HepG2 (cell line): Measurements from ENCODE around the gene CNNM1. TPM values are rescaled to one million over a fixed set of nuclear protein-coding genes. Genes with fewer than 3 reads are reported as not detected.

Experiments used
- CCAR2 ChIP-seq: fragments of 200-400 bp; formaldehyde crosslinking; optimal IDR thresholded peaks from 2 replicates; pipeline ENCODE3; 2018; ENCODE audit warnings: low read depth, mild to moderate bottlenecking, low read length, moderate library complexity
- DMAP1 ChIP-seq: IDR thresholded peaks from 2 replicates; pipeline ENCODE4 v1.6.1; 2016
- GRHL1 ChIP-seq: sonication (generic); formaldehyde crosslinking; conservative IDR thresholded peaks from 2 replicates; pipeline ENCODE4 v1.8.0; 2022; ENCODE audit warnings: missing genetic modification reagents
- JUN ChIP-seq: sonication (generic); formaldehyde crosslinking; IDR thresholded peaks from 2 replicates; pipeline ENCODE4 v1.4.0; 2020; ENCODE audit warnings: mild to moderate bottlenecking, missing genetic modification reagents
- KDM4B ChIP-seq: sonication (generic); formaldehyde crosslinking; IDR thresholded peaks from 2 replicates; pipeline ENCODE4 v1.4.0; 2020; ENCODE audit warnings: missing genetic modification reagents
- RXRA ChIP-seq: sonication (generic); formaldehyde crosslinking; IDR thresholded peaks from 2 replicates; pipeline ENCODE4 v1.5.1; 2020; ENCODE audit warnings: missing genetic modification reagents
- ZBTB39 ChIP-seq: sonication (generic); formaldehyde crosslinking; IDR thresholded peaks from 2 replicates; pipeline ENCODE4 v1.5.0; 2020; ENCODE audit warnings: missing genetic modification reagents
- ZNF234 ChIP-seq: sonication (generic); formaldehyde crosslinking; conservative IDR thresholded peaks from 2 replicates; pipeline ENCODE4 v1.5.1; 2020; ENCODE audit warnings: mild to moderate bottlenecking, missing genetic modification reagents
- ZNF432 ChIP-seq: sonication (generic); formaldehyde crosslinking; IDR thresholded peaks from 2 replicates; pipeline ENCODE4 v1.5.0; 2020; ENCODE audit warnings: missing genetic modification reagents, mild to moderate bottlenecking, borderline replicate concordance
- ZNF496 ChIP-seq: sonication (generic); formaldehyde crosslinking; IDR thresholded peaks from 2 replicates; pipeline ENCODE4 v1.8.1; 2023; ENCODE audit warnings: mild to moderate bottlenecking, moderate library complexity, missing genetic modification reagents; ENCODE audit not compliant: insufficient replicate concordance
- ZNF543 ChIP-seq: sonication (generic); formaldehyde crosslinking; IDR thresholded peaks from 2 replicates; pipeline ENCODE4 v1.4.0; 2020; ENCODE audit warnings: mild to moderate bottlenecking, missing genetic modification reagents
- ZSCAN22 ChIP-seq: sonication (generic); formaldehyde crosslinking; IDR thresholded peaks from 2 replicates; pipeline ENCODE4 v1.4.0; 2020; ENCODE audit warnings: mild to moderate bottlenecking, missing genetic modification reagents
- polyA plus RNA-seq, 8 experiments: library from polyadenylated mRNA; depleted of rRNA in 3 of 8; stranded (reverse) in 7 of 8; unstranded in 1 of 8; fragments of >200 nt; fragmentation: Illumina TruSeq in 4 of 8; extraction: Trizol in 4 of 8; gene quantifications; 2 replicates each; pipeline versions ENCODE4 v1.2.1 to v1.2.3, GENCODE V29; 2011 to 2016; ENCODE audit warnings: low read depth in 4 of 8, missing spikeins in 1 of 8, mixed read lengths in 1 of 8; ENCODE audit not compliant: insufficient read depth in 1 of 8
- total RNA-seq, 5 experiments: library from RNA; depleted of rRNA; stranded (reverse); fragments of >200 nt; fragmentation: Illumina TruSeq; extraction: Trizol; gene quantifications; 2 replicates each; pipeline ENCODE4 v1.2.3, GENCODE V29; 2016; ENCODE audit warnings: low read depth in 1 of 5
- TF ChIP-seq, protein P1 (sequence below): sonication (generic); formaldehyde crosslinking; IDR thresholded peaks from 2 replicates; pipeline ENCODE4 v1.4.0; 2020; ENCODE audit warnings: missing genetic modification reagents, borderline replicate concordance
- TF ChIP-seq, protein P2 (sequence below): sonication (generic); formaldehyde crosslinking; IDR thresholded peaks from 2 replicates; pipeline ENCODE4 v1.8.0; 2022; ENCODE audit warnings: missing genetic modification reagents, mild to moderate bottlenecking, borderline replicate concordance
- TF ChIP-seq, protein P3 (sequence below): sonication (generic); formaldehyde crosslinking; IDR thresholded peaks from 2 replicates; pipeline ENCODE4 v1.4.0; 2020; ENCODE audit warnings: mild to moderate bottlenecking, missing genetic modification reagents

CNNM1 gene
- total and polyA plus RNA-seq, 2 of the 13 experiments (the other 11 are each of a cell fraction or from before 2014, with no cell fraction given), result 4.3 to 9.6 TPM

DNA sequence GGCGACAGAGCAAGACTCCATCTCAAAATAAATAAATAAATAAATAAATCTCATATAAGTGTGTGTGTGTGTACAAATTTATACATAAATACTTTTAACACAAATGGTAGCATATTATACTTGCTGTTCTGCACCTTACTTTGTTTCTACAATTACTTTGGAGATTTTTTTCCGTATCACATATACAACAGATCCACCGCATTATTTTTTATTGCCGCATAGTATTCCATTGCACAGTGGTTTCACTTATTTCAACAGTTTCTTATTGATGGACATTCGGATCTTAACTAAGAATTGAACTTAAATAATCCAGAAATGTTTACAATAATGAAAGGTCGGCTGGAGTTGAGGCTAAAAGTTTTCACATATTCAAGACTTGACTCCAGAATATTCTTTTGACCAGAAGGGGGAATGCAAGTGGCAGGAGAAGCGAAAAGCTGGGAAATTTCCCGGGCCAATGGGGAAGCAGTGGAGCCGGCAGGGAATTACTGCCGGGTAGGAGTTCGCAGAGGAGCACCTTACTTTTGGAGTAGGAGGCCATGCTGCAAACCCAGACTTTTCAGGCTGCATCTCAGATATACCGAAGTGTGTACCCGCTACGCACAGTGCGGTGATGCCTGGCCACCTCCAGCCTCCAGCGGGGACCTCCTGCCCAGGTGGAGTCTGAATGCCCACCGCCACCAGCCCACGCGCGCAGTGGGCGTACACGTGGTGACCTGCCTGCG lies 415 bp upstream of the CNNM1 start (continued):
- TF ChIP-seq, protein P1, sequence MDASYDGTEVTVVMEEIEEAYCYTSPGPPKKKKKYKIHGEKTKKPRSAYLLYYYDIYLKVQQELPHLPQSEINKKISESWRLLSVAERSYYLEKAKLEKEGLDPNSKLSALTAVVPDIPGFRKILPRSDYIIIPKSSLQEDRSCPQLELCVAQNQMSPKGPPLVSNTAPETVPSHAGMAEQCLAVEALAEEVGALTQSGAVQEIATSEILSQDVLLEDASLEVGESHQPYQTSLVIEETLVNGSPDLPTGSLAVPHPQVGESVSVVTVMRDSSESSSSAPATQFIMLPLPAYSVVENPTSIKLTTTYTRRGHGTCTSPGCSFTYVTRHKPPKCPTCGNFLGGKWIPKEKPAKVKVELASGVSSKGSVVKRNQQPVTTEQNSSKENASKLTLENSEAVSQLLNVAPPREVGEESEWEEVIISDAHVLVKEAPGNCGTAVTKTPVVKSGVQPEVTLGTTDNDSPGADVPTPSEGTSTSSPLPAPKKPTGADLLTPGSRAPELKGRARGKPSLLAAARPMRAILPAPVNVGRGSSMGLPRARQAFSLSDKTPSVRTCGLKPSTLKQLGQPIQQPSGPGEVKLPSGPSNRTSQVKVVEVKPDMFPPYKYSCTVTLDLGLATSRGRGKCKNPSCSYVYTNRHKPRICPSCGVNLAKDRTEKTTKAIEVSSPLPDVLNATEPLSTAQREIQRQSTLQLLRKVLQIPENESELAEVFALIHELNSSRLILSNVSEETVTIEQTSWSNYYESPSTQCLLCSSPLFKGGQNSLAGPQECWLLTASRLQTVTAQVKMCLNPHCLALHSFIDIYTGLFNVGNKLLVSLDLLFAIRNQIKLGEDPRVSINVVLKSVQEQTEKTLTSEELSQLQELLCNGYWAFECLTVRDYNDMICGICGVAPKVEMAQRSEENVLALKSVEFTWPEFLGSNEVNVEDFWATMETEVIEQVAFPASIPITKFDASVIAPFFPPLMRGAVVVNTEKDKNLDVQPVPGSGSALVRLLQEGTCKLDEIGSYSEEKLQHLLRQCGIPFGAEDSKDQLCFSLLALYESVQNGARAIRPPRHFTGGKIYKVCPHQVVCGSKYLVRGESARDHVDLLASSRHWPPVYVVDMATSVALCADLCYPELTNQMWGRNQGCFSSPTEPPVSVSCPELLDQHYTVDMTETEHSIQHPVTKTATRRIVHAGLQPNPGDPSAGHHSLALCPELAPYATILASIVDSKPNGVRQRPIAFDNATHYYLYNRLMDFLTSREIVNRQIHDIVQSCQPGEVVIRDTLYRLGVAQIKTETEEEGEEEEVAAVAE (CRISPR knock-in tag), result no peak
- TF ChIP-seq ZNF234 (peak; percentile 15; the same call in 1 of the 2 replicates), KDM4B (CRISPR knock-in tag) (no peak), DMAP1 (CRISPR knock-in tag) (no peak), ZSCAN22 (CRISPR knock-in tag) (no peak), JUN (CRISPR knock-in tag) (0 out of 2 replicates have a peak, but pooled peaks have one; percentile 35), ZNF496 (CRISPR knock-in tag) (no peak), CCAR2 (no peak), GRHL1 (no peak), RXRA (CRISPR knock-in tag) (no peak), ZBTB39 (CRISPR knock-in tag) (0 out of 2 replicates have a peak, but pooled peaks have one; percentile 34), ZNF432 (CRISPR knock-in tag) (no peak), ZNF543 (CRISPR knock-in tag) (peak; percentile 17; the same call in 1 of the 2 replicates)
- TF ChIP-seq, protein P2, sequence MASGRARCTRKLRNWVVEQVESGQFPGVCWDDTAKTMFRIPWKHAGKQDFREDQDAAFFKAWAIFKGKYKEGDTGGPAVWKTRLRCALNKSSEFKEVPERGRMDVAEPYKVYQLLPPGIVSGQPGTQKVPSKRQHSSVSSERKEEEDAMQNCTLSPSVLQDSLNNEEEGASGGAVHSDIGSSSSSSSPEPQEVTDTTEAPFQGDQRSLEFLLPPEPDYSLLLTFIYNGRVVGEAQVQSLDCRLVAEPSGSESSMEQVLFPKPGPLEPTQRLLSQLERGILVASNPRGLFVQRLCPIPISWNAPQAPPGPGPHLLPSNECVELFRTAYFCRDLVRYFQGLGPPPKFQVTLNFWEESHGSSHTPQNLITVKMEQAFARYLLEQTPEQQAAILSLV (CRISPR knock-in tag), result no peak
- TF ChIP-seq, protein P3, sequence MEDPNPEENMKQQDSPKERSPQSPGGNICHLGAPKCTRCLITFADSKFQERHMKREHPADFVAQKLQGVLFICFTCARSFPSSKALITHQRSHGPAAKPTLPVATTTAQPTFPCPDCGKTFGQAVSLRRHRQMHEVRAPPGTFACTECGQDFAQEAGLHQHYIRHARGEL (CRISPR knock-in tag), result no peak
